Measurements from ENCODE around the gene NOS1AP.
A peak's percentile ranks its signal among the peaks of the same experiment; 100 is the strongest.
"Not testable (repeated sequence)": the region's sequence is repeated elsewhere in the genome, so short reads cannot be mapped to it uniquely, and the experiment has no call there.

The NOS1AP gene

GRCh38 chr1:162056579-162056978, 12.9 kb upstream of the NOS1AP start:
- no peak overlapping the region for H3K4me3 ChIP-seq (ENCODE audit: low read depth, low read length)

- H3K4me3 ChIP-seq (ENCODE audit: low read depth, low read length), result no peak overlapping the region
Measured at GRCh38 chr1:162059721-162060120, 9.8 kb upstream of the NOS1AP start.

GRCh38 chr1:162060314-162060713, 9.2 kb upstream of the NOS1AP start:
- no peak overlapping the region for H3K4me3 ChIP-seq (ENCODE audit: low read depth, low read length)

- no peak overlapping the region for H3K4me3 ChIP-seq (ENCODE audit: low read depth, low read length)
Measured at GRCh38 chr1:162062542-162063015, 6.9 kb upstream of the NOS1AP start.

- no peak overlapping the region for H3K4me3 ChIP-seq (ENCODE audit: low read depth, low read length)
Measured at GRCh38 chr1:162065016-162065415, 4.5 kb upstream of the NOS1AP start.

- H3K4me3 ChIP-seq (ENCODE audit: low read depth, low read length), result not testable (repeated sequence)
Measured at GRCh38 chr1:162066836-162067235, 2.7 kb upstream of the NOS1AP start.

GRCh38 chr1:162067466-162067865, 2.0 kb upstream of the NOS1AP start:
- no peak overlapping the region for H3K4me3 ChIP-seq (ENCODE audit: low read depth, low read length)

GRCh38 chr1:162068301-162068700, 1.2 kb upstream of the NOS1AP start:
- no peak overlapping the region for H3K4me3 ChIP-seq (ENCODE audit: low read depth, low read length)

GRCh38 chr1:162070094-162070748, 730 bp downstream of the NOS1AP start:
- peak overlapping the region; percentile 80 for H3K4me3 ChIP-seq (ENCODE audit: low read depth, low read length)

- peak overlapping the region; percentile 80 for H3K4me3 ChIP-seq (ENCODE audit: low read depth, low read length)
Measured at GRCh38 chr1:162070825-162071224, 1.3 kb downstream of the NOS1AP start.

- no peak overlapping the region for H3K4me3 ChIP-seq (ENCODE audit: low read depth, low read length)
Measured at GRCh38 chr1:162072740-162073139, 3.2 kb downstream of the NOS1AP start.

- H3K4me3 ChIP-seq (ENCODE audit: low read depth, low read length), result no peak overlapping the region
Measured at GRCh38 chr1:162074276-162075005, 5.0 kb downstream of the NOS1AP start.

- no peak overlapping the region for H3K4me3 ChIP-seq (ENCODE audit: low read depth, low read length)
Measured at GRCh38 chr1:162075862-162076261, 6.4 kb downstream of the NOS1AP start.

- H3K4me3 ChIP-seq (ENCODE audit: low read depth, low read length), result no peak overlapping the region
Measured at GRCh38 chr1:162077648-162078299, 8.3 kb downstream of the NOS1AP start.

GRCh38 chr1:162079030-162079429, 9.5 kb downstream of the NOS1AP start:
- no peak overlapping the region for H3K4me3 ChIP-seq (ENCODE audit: low read depth, low read length)

GRCh38 chr1:162080472-162081015, 11.1 kb downstream of the NOS1AP start:
- H3K4me3 ChIP-seq (ENCODE audit: low read depth, low read length), result no peak overlapping the region

- H3K4me3 ChIP-seq (ENCODE audit: low read depth, low read length), result no peak overlapping the region
Measured at GRCh38 chr1:162081316-162081715, 11.8 kb downstream of the NOS1AP start.

GRCh38 chr1:162082080-162082479, 12.6 kb downstream of the NOS1AP start:
- not testable (repeated sequence) for H3K4me3 ChIP-seq (ENCODE audit: low read depth, low read length)

GRCh38 chr1:162083273-162083672, 13.8 kb downstream of the NOS1AP start:
- H3K4me3 ChIP-seq (ENCODE audit: low read depth, low read length), result no peak overlapping the region

GRCh38 chr1:162085991-162086390, 16.5 kb downstream of the NOS1AP start:
- H3K4me3 ChIP-seq (ENCODE audit: low read depth, low read length), result no peak overlapping the region

- H3K4me3 ChIP-seq (ENCODE audit: low read depth, low read length), result no peak overlapping the region
Measured at GRCh38 chr1:162087111-162087510, 17.6 kb downstream of the NOS1AP start.

GRCh38 chr1:162087574-162087973, 18.1 kb downstream of the NOS1AP start:
- H3K4me3 ChIP-seq (ENCODE audit: low read depth, low read length), result no peak overlapping the region
